NB4 (cell line): ENCODE results near the gene RASA2.
"Not testable (repeated sequence)": the region's sequence is repeated elsewhere in the genome, so short reads cannot be mapped to it uniquely, and the experiment has no call there.

Experiments
- CTCF ChIP-seq: IDR thresholded peaks from one replicate; pipeline ENCODE4 v1.5.1; 2012; ENCODE audit warnings: low read depth, low read length
- MAX ChIP-seq: IDR thresholded peaks from 2 replicates; pipeline ENCODE4 v1.6.1; 2011; ENCODE audit warnings: low read depth, low read length
- MYC ChIP-seq: IDR thresholded peaks from 2 replicates; pipeline ENCODE4 v1.6.1; 2011; ENCODE audit warnings: low read depth, low read length
- POLR2A ChIP-seq: IDR thresholded peaks from 2 replicates; pipeline ENCODE4 v1.6.1; 2011; ENCODE audit warnings: mild to moderate bottlenecking; ENCODE audit not compliant: insufficient read length; ENCODE audit errors: extremely low read depth

GRCh38 chr3:141478840-141479239 lies 8.0 kb upstream of the RASA2 start:
- not testable (repeated sequence) for TF ChIP-seq CTCF, POLR2A, MAX, MYC
